Keratinocyte (primary cell): Measurements from ENCODE around the gene SPON1. TPM values are rescaled to one million over a fixed set of nuclear protein-coding genes. Genes with fewer than 3 reads are reported as not detected.

Source experiments
- DNase-seq: peaks from one replicate; pipeline ENCODE4 v3.0.0-alpha.2; 2011; ENCODE audit warnings: low read depth, missing footprints, low spot score
- FAIRE-seq: peaks from 2 replicates; lab custom pipeline; 2011; peaks lifted over from hg19 to GRCh38; lab: Jason Lieb, UNC
- H2AFZ ChIP-seq: 2 replicates; pipeline ENCODE4 v1.6.0; 2012; ENCODE audit warnings: low read length, control low read depth, inconsistent platforms; ENCODE audit not compliant: control insufficient read depth
- H3K27ac ChIP-seq: 2 replicates; pipeline ENCODE4 v1.5.1; 2011; ENCODE audit warnings: low read length; ENCODE audit not compliant: control insufficient read depth, insufficient read depth
- H3K27me3 ChIP-seq: 3 replicates; pipeline ENCODE4 v1.6.0; 2011; ENCODE audit warnings: low read length; ENCODE audit not compliant: control insufficient read depth, insufficient read depth; ENCODE audit errors: extremely low read depth
- H3K36me3 ChIP-seq, 2 experiments: 2 replicates in 1 of 2; 3 replicates in 1 of 2; pipeline ENCODE4 v1.5.1; 2011; ENCODE audit warnings: low read length in 2 of 2, mild to moderate bottlenecking in 1 of 2; ENCODE audit not compliant: control insufficient read depth in 2 of 2, insufficient read depth in 2 of 2; ENCODE audit errors: extremely low read depth in 1 of 2
- H3K4me1 ChIP-seq: 3 replicates; pipeline ENCODE4 v1.5.1; 2011; ENCODE audit warnings: low read length; ENCODE audit not compliant: control insufficient read depth, insufficient read depth; ENCODE audit errors: extremely low read depth
- H3K4me2 ChIP-seq: 3 replicates; pipeline ENCODE4 v1.6.0; 2011; ENCODE audit warnings: low read depth, low read length; ENCODE audit not compliant: control insufficient read depth, insufficient read depth; ENCODE audit errors: extremely low read depth
- H3K4me3 ChIP-seq, 3 experiments: fragments of 200-600 bp in 1 of 3; sonication (generic) in 1 of 3; 2 replicates in 2 of 3; 3 replicates in 1 of 3; pipeline ENCODE4 v1.5.1; 2011 to 2016; ENCODE audit warnings: low read length in 3 of 3, mild to moderate bottlenecking in 3 of 3, control low read depth in 2 of 3, inconsistent platforms in 1 of 3, low read depth in 1 of 3, mixed read lengths in 1 of 3, mixed run types in 1 of 3, moderate library complexity in 1 of 3; ENCODE audit not compliant: control insufficient read depth in 2 of 3, insufficient read depth in 2 of 3; ENCODE audit errors: extremely low read depth in 1 of 3
- H3K79me2 ChIP-seq: 2 replicates; pipeline ENCODE4 v1.6.0; 2012; ENCODE audit warnings: low read length; ENCODE audit not compliant: control insufficient read depth, insufficient read depth
- H3K9ac ChIP-seq: 3 replicates; pipeline ENCODE4 v1.6.0; 2011; ENCODE audit warnings: low read length; ENCODE audit not compliant: control insufficient read depth, insufficient read depth; ENCODE audit errors: extremely low read depth
- H3K9me1 ChIP-seq: 3 replicates; pipeline ENCODE4 v1.6.0; 2011; ENCODE audit warnings: low read length; ENCODE audit not compliant: control insufficient read depth, insufficient read depth; ENCODE audit errors: extremely low read depth
- H3K9me3 ChIP-seq: 2 replicates; pipeline ENCODE4 v1.5.1; 2012; ENCODE audit warnings: low read depth, low read length; ENCODE audit not compliant: control insufficient read depth
- H4K20me1 ChIP-seq: 3 replicates; pipeline ENCODE4 v1.6.0; 2011; ENCODE audit warnings: low read length; ENCODE audit not compliant: control insufficient read depth, insufficient read depth; ENCODE audit errors: extremely low read depth
- CTCF ChIP-seq, 3 experiments: IDR thresholded peaks in 1 of 3; conservative IDR thresholded peaks in 1 of 3; optimal IDR thresholded peaks in 1 of 3; 2 replicates in 2 of 3; 3 replicates in 1 of 3; pipeline versions ENCODE3 to v1.5.1; 2011; ENCODE audit warnings: low read length in 3 of 3, mild to moderate bottlenecking in 3 of 3, moderate library complexity in 2 of 3, control low read depth in 1 of 3, inconsistent platforms in 1 of 3; ENCODE audit not compliant: insufficient read depth in 2 of 3; ENCODE audit errors: extremely low read depth in 1 of 3
- EZH2 ChIP-seq: IDR thresholded peaks from one replicate; pipeline ENCODE4 v1.6.1; 2012; ENCODE audit warnings: inconsistent platforms, mild to moderate bottlenecking, low read length, moderate library complexity
- dilution Hi-C: fragments of 300-500 bp; cut with MboI; formaldehyde crosslinking; loops from one replicate; pipeline ENCODE4 v1.7.0; 2020; ENCODE audit warnings: low sequenced_read_pairs; ENCODE audit not compliant: extremely low pct_ligation_motif_present
- polyA plus RNA-seq, 5 experiments: library from polyadenylated mRNA; depleted of rRNA in 3 of 5; stranded (reverse) in 3 of 5; stranded (forward) in 1 of 5; unstranded in 1 of 5; fragments of >200 nt; gene quantifications; 1 replicate in 1 of 5; 2 replicates in 3 of 5; 3 replicates in 1 of 5; pipeline versions ENCODE4 v1.2.1 to v1.2.3, GENCODE V29; 2011 to 2012; ENCODE audit warnings: missing spikeins in 2 of 5, low read depth in 1 of 5, low replicate concordance in 1 of 5

SPON1 gene
- polyA plus RNA-seq, 1 donor (not counting 4 experiments of a cell fraction or from before 2014, with no cell fraction given), result not detected

GRCh38 chr11:14267861-14268635 lies 305.5 kb downstream of the SPON1 start:
- Histone ChIP-seq H3K9ac (no peak overlapping the region), H3K9me3 (no peaks in the 10 kb centered on the region), H3K79me2 (no peaks in the 10 kb centered on the region), H3K36me3 (peaks cover 9 to 15% of the 10 kb centered on the region in 2 experiments), H3K4me3 (no peak overlapping the region), H2AFZ (no peak overlapping the region), H4K20me1 (no peaks in the 10 kb centered on the region), H3K9me1 (no peaks in the 10 kb centered on the region), H3K4me2 (no peak overlapping the region), H3K4me1 (no peaks in the 10 kb centered on the region), H3K27ac (no peak overlapping the region), H3K27me3 (no peaks in the 10 kb centered on the region)
- DNase-seq (no peak), FAIRE-seq (no peak)
- no peak for TF ChIP-seq EZH2
- TF ChIP-seq CTCF (optimal IDR thresholded peaks at IDR 0.05 in 1 of 3, IDR thresholded peaks at IDR 0.05 in 1 of 3, conservative IDR thresholded peaks at IDR 0.05 in 1 of 3; ENCODE audit: extremely low read depth in 1 of 3, insufficient read depth in 2 of 3, low read length in 3 of 3), result no peak
- dilution Hi-C loops, result no loop called here

- FAIRE-seq (no peak), DNase-seq (no peak)
- Histone ChIP-seq H4K20me1 (no peaks in the 10 kb centered on the region), H3K79me2 (no peaks in the 10 kb centered on the region), H3K4me3 (no peak overlapping the region), H3K4me2 (no peak overlapping the region), H3K27me3 (no peaks in the 10 kb centered on the region), H3K4me1 (no peaks in the 10 kb centered on the region), H3K9me3 (no peaks in the 10 kb centered on the region), H3K36me3 (peaks cover 12 to 20% of the 10 kb centered on the region in 2 experiments), H2AFZ (no peak overlapping the region), H3K9ac (no peak overlapping the region), H3K27ac (no peak overlapping the region), H3K9me1 (no peaks in the 10 kb centered on the region)
- dilution Hi-C loops, result no loop called here
- TF ChIP-seq CTCF (optimal IDR thresholded peaks at IDR 0.05 in 1 of 3, IDR thresholded peaks at IDR 0.05 in 1 of 3, conservative IDR thresholded peaks at IDR 0.05 in 1 of 3; ENCODE audit: extremely low read depth in 1 of 3, insufficient read depth in 2 of 3, low read length in 3 of 3), result no peak
- no peak for TF ChIP-seq EZH2
Measured at GRCh38 chr11:14269692-14270573, 307.4 kb downstream of the SPON1 start.
